ENCODE data around the gene TMEM87B.
A peak's percentile ranks its signal among the peaks of the same experiment; 100 is the strongest.

The TMEM87B gene, protein sequence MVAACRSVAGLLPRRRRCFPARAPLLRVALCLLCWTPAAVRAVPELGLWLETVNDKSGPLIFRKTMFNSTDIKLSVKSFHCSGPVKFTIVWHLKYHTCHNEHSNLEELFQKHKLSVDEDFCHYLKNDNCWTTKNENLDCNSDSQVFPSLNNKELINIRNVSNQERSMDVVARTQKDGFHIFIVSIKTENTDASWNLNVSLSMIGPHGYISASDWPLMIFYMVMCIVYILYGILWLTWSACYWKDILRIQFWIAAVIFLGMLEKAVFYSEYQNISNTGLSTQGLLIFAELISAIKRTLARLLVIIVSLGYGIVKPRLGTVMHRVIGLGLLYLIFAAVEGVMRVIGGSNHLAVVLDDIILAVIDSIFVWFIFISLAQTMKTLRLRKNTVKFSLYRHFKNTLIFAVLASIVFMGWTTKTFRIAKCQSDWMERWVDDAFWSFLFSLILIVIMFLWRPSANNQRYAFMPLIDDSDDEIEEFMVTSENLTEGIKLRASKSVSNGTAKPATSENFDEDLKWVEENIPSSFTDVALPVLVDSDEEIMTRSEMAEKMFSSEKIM

DNA sequence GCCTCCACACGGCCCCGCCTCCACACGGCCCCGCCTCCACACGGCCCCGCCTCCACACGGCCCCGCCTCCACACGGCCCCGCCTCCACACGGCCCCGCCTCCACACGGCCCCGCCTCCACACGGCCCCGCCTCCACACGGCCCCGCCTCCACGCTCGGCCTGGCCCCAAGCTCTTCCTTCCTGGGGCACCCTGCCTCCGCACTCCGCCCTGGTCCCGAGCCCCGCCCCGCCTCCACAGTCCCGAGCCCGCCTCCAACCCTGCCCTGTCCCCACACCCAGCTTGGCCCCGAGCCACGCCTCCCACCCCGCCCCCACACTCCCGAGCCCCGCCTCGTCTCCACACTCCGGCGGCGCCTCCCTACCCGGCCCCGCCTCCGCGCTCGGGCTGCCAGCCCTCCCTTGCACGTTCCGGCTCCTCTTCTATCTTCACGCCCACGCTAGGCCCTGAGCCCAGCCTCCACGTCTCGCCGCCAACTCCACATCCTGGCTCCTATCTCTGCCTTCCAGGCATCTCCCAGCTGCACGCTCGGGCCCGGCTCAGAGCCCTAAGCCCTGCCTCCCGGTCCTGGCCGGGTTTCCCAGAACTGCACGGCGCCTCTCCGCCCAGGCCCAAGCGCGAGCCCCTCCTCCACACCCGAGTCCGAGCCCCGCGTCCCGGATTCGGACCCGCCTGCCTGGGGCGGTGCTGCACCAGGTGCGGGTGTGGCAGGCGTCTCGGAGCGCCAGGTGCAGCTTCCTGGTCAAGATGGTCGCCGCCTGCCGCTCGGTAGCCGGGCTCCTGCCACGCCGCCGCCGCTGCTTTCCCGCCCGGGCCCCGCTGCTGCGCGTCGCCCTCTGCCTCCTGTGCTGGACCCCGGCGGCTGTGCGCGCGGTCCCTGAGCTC, at the start of gene TMEM87B:
TMEM87B (plus strand) TSS at position 423 of the 883 bp plus-strand sequence; CDS start at position 746, 323 bp downstream.
- Mint-ChIP-seq H3K27me3 (no peaks in the 10 kb centered on the region), H3K27ac (peak within 1 kb of the TSS; percentile 92), H3K4me3 (peak within 1 kb of the TSS; percentile 99), H3K4me1 (peaks cover 31% of the 10 kb centered on the region), H3K36me3 (peaks cover 6% of the 10 kb centered on the region), H3K9me3 (no peaks in the 10 kb centered on the region)
- peak; percentile 86 to 98 for DNase-seq (ENCODE audit: low spot score in 2 of 2)
- ATAC-seq (ENCODE audit: low read depth) = peak; percentile 61

DNA sequence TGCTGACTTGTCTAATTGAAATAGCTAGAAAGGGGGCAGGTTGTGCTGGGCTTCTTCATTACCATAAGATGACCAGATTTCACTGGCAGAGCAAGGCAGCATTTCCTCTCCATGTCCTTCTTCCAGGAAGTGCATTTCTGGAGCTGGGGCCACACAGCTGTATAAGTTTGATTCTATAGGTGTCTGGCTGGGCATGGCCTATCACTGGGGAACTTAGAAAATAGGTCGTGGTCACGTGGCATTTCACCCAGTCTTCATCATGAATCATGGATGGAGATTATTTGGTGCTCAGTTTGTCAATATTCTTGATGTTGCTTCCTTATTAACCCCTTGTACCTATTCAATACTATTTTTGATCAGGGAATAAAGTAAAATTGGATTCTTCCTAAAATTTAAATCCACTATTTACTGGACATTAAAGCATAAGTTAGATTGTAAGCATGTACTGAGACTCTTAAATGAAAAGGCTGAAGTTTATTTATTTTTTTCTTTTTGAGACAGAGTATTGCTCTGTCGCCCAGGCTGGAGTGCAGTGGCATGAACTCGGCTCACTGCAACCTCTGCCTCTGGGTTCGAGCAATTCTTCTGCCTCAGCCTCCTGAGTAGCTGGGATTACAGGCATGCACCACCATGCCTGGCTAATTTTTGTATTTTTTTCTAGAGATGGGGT, 49.5 kb upstream of the TMEM87B start:
- no peak overlapping the region for H3K27ac Mint-ChIP-seq
- H3K4me3 Mint-ChIP-seq = no peak overlapping the region
- H3K9me3 Mint-ChIP-seq = no peaks in the 10 kb centered on the region
- ATAC-seq (ENCODE audit: low read depth) = no peak
- no peaks in the 10 kb centered on the region for H3K36me3 Mint-ChIP-seq
- no peaks in the 10 kb centered on the region for H3K27me3 Mint-ChIP-seq
- H3K4me1 Mint-ChIP-seq = peaks cover 20% of the 10 kb centered on the region
- no peak for DNase-seq (ENCODE audit: low spot score in 2 of 2)

GRCh38 chr2:112006076-112006410, 49.0 kb upstream of the TMEM87B start:
- H3K4me1 Mint-ChIP-seq = peaks cover 18% of the 10 kb centered on the region
- H3K9me3 Mint-ChIP-seq = no peaks in the 10 kb centered on the region
- no peak overlapping the region for H3K4me3 Mint-ChIP-seq
- DNase-seq (ENCODE audit: low spot score in 2 of 2) (no peak), ATAC-seq (ENCODE audit: low read depth) (no peak)
- H3K36me3 Mint-ChIP-seq = no peaks in the 10 kb centered on the region
- no peaks in the 10 kb centered on the region for H3K27me3 Mint-ChIP-seq
- H3K27ac Mint-ChIP-seq = no peak overlapping the region

DNA sequence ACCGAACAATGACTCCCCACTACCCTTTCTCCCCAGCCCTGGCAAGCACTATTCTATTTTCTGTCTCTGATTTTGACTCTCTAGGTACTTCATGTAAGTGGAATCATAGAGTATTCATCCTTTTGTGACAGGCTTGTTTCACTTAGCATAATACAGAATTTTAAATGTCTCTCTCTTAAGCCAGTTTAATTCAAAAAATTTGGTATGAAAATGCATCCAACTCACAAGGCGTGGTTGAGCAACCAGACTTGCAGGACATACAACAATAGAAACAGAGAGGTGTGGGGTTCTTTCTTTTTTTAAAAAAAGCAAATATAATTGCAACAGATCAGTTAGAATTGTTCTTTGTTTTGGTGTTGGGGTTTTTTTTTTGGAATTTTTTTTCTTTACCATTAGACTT, 47.6 kb upstream of the TMEM87B start:
- H3K27ac Mint-ChIP-seq = no peak overlapping the region
- ATAC-seq (ENCODE audit: low read depth) = no peak
- H3K9me3 Mint-ChIP-seq = no peaks in the 10 kb centered on the region
- no peaks in the 10 kb centered on the region for H3K36me3 Mint-ChIP-seq
- peaks cover 18% of the 10 kb centered on the region for H3K4me1 Mint-ChIP-seq
- no peak for DNase-seq (ENCODE audit: low spot score in 2 of 2)
- no peak overlapping the region for H3K4me3 Mint-ChIP-seq
- no peaks in the 10 kb centered on the region for H3K27me3 Mint-ChIP-seq

DNA sequence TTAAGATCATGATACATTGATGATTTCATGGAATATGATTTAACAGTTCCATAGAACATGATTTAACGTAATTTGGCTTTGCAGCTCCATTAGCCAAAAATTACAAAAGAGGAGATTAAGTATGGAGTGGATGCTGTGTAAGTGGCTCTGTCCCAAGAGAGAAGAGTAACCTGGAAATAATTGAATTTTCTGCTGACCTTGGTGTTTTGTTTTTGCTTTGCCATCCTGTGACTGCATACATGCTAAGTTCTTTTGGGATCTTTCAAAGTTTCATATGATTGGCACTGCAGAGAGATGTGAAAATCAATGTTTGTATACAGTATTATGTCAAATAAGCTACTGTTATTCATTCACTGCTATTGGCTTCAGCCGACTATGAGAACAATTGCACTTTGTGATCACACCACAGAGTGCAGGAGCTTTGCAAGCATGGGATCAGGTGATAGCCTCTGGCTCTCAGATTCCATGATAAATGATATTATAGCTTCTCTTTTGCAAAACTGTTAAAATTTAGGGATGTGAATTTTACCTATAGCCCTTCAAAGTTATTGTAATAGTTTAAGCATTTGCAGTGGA, 46.1 kb upstream of the TMEM87B start:
- Mint-ChIP-seq H3K4me3 (no peak overlapping the region), H3K27ac (no peak overlapping the region), H3K4me1 (peaks cover 19% of the 10 kb centered on the region), H3K36me3 (no peaks in the 10 kb centered on the region), H3K9me3 (no peaks in the 10 kb centered on the region), H3K27me3 (no peaks in the 10 kb centered on the region)
- DNase-seq (ENCODE audit: low spot score in 2 of 2) (no peak), ATAC-seq (ENCODE audit: low read depth) (no peak)

DNA sequence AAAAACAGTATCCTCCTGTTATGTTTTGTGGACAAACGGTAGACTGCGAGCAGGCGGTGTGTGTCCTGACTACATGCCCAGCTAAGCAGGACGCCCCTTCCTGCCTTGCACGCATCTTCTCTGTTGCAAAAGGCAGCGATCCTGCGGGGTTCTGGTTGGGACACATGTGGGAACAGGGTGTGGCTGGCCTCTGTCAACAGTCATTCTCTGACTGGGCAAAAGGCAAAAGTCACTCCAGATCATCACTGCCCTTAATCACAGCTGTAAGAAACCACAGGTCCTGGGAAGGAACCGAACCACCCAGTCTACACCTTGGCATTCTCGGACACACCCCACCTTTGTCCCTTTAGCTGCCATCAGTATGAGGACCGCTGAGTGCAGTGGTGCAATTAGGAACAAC, 44.3 kb upstream of the TMEM87B start:
- H3K4me3 Mint-ChIP-seq = no peak overlapping the region
- no peaks in the 10 kb centered on the region for H3K9me3 Mint-ChIP-seq
- H3K27me3 Mint-ChIP-seq = no peaks in the 10 kb centered on the region
- H3K36me3 Mint-ChIP-seq = no peaks in the 10 kb centered on the region
- ATAC-seq (ENCODE audit: low read depth) (no peak), DNase-seq (ENCODE audit: low spot score in 2 of 2) (no peak)
- no peak overlapping the region for H3K27ac Mint-ChIP-seq
- H3K4me1 Mint-ChIP-seq = peaks cover 11% of the 10 kb centered on the region

DNA sequence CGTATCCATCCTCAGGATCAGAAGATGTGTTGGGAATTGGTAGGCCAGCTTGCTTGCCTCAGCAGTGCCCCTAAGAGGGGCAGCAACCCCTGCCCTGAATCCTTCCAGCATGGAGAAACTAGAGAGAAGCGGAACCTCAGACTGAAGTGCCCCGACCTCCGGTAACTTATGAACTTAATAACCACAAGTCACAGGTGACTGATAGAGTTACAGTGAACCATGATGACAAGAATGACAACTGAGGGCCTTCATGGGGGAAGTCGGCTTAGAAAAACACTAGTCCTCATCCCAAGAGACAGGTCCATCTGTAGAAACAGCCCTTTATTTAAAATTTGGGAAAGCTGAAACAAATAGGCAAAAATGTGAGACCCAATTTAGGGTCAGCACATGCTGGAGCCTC, 42.5 kb upstream of the TMEM87B start:
- peaks cover 5% of the 10 kb centered on the region for H3K27me3 Mint-ChIP-seq
- DNase-seq (ENCODE audit: low spot score in 2 of 2) (no peak), ATAC-seq (ENCODE audit: low read depth) (peak; percentile 71)
- H3K4me1 Mint-ChIP-seq = peaks cover 11% of the 10 kb centered on the region
- H3K4me3 Mint-ChIP-seq = no peak overlapping the region
- no peaks in the 10 kb centered on the region for H3K36me3 Mint-ChIP-seq
- no peaks in the 10 kb centered on the region for H3K9me3 Mint-ChIP-seq
- H3K27ac Mint-ChIP-seq = no peak overlapping the region

- peaks cover 2% of the 10 kb centered on the region for H3K4me1 Mint-ChIP-seq
- peaks cover 2% of the 10 kb centered on the region for H3K36me3 Mint-ChIP-seq
- DNase-seq (ENCODE audit: low spot score in 2 of 2) (no peak), ATAC-seq (ENCODE audit: low read depth) (no peak)
- H3K27ac Mint-ChIP-seq = no peak overlapping the region
- no peak overlapping the region for H3K4me3 Mint-ChIP-seq
- H3K27me3 Mint-ChIP-seq = peaks cover 18% of the 10 kb centered on the region
- no peaks in the 10 kb centered on the region for H3K9me3 Mint-ChIP-seq
Observed at GRCh38 chr2:112018846-112019245, 36.2 kb upstream of the TMEM87B start.

DNA sequence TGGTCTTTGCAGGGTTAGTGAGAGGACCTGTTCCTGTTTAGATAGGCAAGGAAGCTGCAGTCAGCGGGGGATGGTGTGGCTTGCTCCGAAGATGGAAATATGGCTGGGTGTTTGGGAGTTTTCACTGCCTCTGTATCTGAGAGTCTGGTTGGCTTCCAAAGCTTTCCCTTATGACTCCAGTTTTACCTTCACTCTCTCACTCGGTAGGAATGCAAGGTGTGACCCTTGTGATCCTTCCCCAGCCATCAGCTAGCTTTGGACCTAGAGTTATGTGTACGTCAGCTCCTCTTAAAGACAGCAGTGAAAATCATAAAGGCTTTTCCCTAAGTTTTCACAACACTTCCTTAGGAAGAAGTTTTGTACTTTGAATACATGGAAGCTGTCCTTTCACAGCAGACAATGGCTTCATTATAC, 35.5 kb upstream of the TMEM87B start:
- Mint-ChIP-seq H3K27me3 (peaks cover 18% of the 10 kb centered on the region), H3K9me3 (no peaks in the 10 kb centered on the region), H3K36me3 (peaks cover 2% of the 10 kb centered on the region), H3K4me1 (peaks cover 2% of the 10 kb centered on the region), H3K4me3 (no peak overlapping the region), H3K27ac (no peak overlapping the region)
- no peak for DNase-seq (ENCODE audit: low spot score in 2 of 2)
- no peak for ATAC-seq (ENCODE audit: low read depth)

- Mint-ChIP-seq H3K27me3 (peaks cover 18% of the 10 kb centered on the region), H3K4me3 (no peak overlapping the region), H3K9me3 (no peaks in the 10 kb centered on the region), H3K4me1 (peaks cover 2% of the 10 kb centered on the region), H3K36me3 (peaks cover 2% of the 10 kb centered on the region), H3K27ac (no peak overlapping the region)
- no peak for DNase-seq (ENCODE audit: low spot score in 2 of 2)
- ATAC-seq (ENCODE audit: low read depth) = no peak
Observed at GRCh38 chr2:112020561-112020960, 34.5 kb upstream of the TMEM87B start.

DNA sequence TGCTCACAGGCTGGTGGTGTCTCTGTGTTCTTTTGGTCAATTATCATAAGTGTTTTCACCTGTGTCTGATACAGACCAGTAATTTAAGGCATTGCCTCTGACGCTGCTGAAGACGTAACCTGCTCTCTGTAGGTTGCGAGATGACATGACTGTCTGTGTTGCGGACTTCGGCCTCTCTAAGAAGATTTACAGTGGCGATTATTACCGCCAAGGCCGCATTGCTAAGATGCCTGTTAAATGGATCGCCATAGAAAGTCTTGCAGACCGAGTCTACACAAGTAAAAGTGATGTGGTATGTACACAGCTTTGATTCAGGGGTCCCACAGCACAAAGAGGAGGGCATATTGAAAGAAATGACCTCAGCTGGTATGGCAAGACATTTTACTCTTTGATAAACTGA, 33.8 kb upstream of the TMEM87B start:
- ATAC-seq (ENCODE audit: low read depth) (no peak), DNase-seq (ENCODE audit: low spot score in 2 of 2) (no peak)
- Mint-ChIP-seq H3K4me1 (peaks cover 2% of the 10 kb centered on the region), H3K27me3 (peaks cover 18% of the 10 kb centered on the region), H3K9me3 (no peaks in the 10 kb centered on the region), H3K27ac (no peak overlapping the region), H3K36me3 (peaks cover 2% of the 10 kb centered on the region), H3K4me3 (no peak overlapping the region)

DNA sequence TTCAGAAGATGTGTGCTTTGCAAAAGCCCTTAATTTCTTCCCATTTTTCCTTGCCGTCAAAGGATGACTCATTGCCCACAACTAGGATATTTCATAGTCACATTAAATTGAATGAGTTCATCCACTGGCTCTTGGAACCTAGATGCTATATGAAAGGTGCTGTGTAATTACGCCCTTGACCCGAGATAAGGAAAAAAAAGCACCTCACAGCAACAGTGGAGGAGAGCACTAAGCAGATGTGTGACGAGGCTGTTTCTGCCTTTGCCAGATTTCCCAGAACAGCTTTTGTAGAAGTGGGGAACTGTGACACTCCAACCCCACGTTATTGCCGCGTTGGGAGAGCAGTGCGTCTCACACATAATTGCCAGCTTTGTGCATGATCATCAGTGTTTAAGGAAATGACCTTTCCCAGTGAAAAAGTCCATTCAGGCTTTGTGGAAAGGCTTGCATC, 33.3 kb upstream of the TMEM87B start:
- no peak overlapping the region for H3K27ac Mint-ChIP-seq
- H3K36me3 Mint-ChIP-seq = peaks cover 2% of the 10 kb centered on the region
- H3K4me1 Mint-ChIP-seq = peaks cover 2% of the 10 kb centered on the region
- no peak overlapping the region for H3K4me3 Mint-ChIP-seq
- no peak for DNase-seq (ENCODE audit: low spot score in 2 of 2)
- ATAC-seq (ENCODE audit: low read depth) = no peak
- H3K9me3 Mint-ChIP-seq = no peaks in the 10 kb centered on the region
- peaks cover 15% of the 10 kb centered on the region for H3K27me3 Mint-ChIP-seq

DNA sequence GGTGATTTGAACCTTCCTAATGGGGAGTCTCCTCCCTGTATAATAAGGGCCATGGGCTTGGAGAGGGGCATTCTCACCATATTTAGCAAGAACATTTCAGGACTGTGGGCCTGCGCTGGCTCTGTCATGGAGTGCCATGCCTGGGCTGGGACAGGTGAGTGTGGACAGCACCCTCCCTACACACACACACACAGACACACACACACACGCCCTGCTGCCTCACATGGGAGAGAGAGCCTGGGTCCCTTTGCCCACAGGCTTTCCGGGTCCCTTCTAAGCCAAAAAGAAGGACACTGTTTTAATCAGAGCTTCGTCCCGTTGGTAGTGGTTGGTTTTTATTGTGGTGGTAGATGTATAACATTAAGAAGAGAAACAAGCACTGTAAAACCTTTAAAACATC, 31.4 kb upstream of the TMEM87B start:
- Mint-ChIP-seq H3K27me3 (peaks cover 11% of the 10 kb centered on the region), H3K36me3 (peaks cover 2% of the 10 kb centered on the region), H3K27ac (no peak overlapping the region), H3K4me1 (peaks cover 2% of the 10 kb centered on the region), H3K4me3 (no peak overlapping the region), H3K9me3 (no peaks in the 10 kb centered on the region)
- ATAC-seq (ENCODE audit: low read depth) (no peak), DNase-seq (ENCODE audit: low spot score in 2 of 2) (no peak)
